Liver (tissue), 3 donors: ENCODE data around the gene SERPINF2.

Experiments used
- CTCF ChIP-seq: fragments of 150-350 bp; IDR thresholded peaks from 2 replicates; pipeline ENCODE4 v1.5.1; 2017; ENCODE audit warnings: improper control_type of control experiment, low read depth, low read length; ENCODE audit not compliant: missing input control
- EGR1 ChIP-seq, 2 donors: IDR thresholded peaks; 2 replicates each; pipeline ENCODE4 v1.6.1; 2016 to 2018; ENCODE audit warnings: antibody characterized with exemption in 2 of 2, low read depth in 2 of 2
- GABPA ChIP-seq, 2 donors: IDR thresholded peaks in 1 of 2; conservative IDR thresholded peaks in 1 of 2; 2 replicates each; pipeline ENCODE4 v1.6.1; 2016; ENCODE audit warnings: antibody characterized with exemption in 2 of 2, mild to moderate bottlenecking in 1 of 2, moderate library complexity in 1 of 2
- HNF4G ChIP-seq: IDR thresholded peaks from 2 replicates; pipeline ENCODE4 v1.6.1; 2016; ENCODE audit warnings: antibody characterized with exemption
- JUND ChIP-seq, 2 donors: IDR thresholded peaks; 2 replicates each; pipeline ENCODE4 v1.6.1; 2016; ENCODE audit warnings: antibody characterized with exemption in 2 of 2
- RAD21 ChIP-seq, 2 donors: IDR thresholded peaks; 2 replicates each; pipeline ENCODE4 v1.6.1; 2016; ENCODE audit warnings: antibody characterized with exemption in 2 of 2, mild to moderate bottlenecking in 2 of 2
- RXRA ChIP-seq, 2 donors: IDR thresholded peaks; 2 replicates each; pipeline ENCODE4 v1.6.1; 2017 to 2018; ENCODE audit warnings: antibody characterized with exemption in 2 of 2, mild to moderate bottlenecking in 1 of 2
- SP1 ChIP-seq: IDR thresholded peaks from 2 replicates; pipeline ENCODE4 v1.6.1; 2018; ENCODE audit warnings: antibody characterized with exemption, mild to moderate bottlenecking
- TAF1 ChIP-seq: conservative IDR thresholded peaks from 2 replicates; pipeline ENCODE4 v1.6.1; 2016; ENCODE audit warnings: antibody characterized with exemption, mild to moderate bottlenecking
- YY1 ChIP-seq: IDR thresholded peaks from 2 replicates; pipeline ENCODE4 v1.6.1; 2016; ENCODE audit warnings: antibody characterized with exemption, mild to moderate bottlenecking
- TF ChIP-seq, protein P1 (sequence below): IDR thresholded peaks from 2 replicates; pipeline ENCODE4 v1.6.1; 2016; ENCODE audit warnings: antibody characterized with exemption
- TF ChIP-seq, protein P2 (sequence below): IDR thresholded peaks from 2 replicates; pipeline ENCODE4 v1.6.1; 2016; ENCODE audit warnings: antibody characterized with exemption, mild to moderate bottlenecking
- TF ChIP-seq, protein P3 (sequence below): IDR thresholded peaks from 2 replicates; pipeline ENCODE4 v1.6.1; 2016; ENCODE audit warnings: antibody characterized with exemption
- TF ChIP-seq, protein P4 (sequence below): IDR thresholded peaks from 2 replicates; pipeline ENCODE4 v1.6.1; 2016; ENCODE audit warnings: antibody characterized with exemption
- donor health status: healthy.
- donor health status: healthy.

- TF ChIP-seq, protein P1, sequence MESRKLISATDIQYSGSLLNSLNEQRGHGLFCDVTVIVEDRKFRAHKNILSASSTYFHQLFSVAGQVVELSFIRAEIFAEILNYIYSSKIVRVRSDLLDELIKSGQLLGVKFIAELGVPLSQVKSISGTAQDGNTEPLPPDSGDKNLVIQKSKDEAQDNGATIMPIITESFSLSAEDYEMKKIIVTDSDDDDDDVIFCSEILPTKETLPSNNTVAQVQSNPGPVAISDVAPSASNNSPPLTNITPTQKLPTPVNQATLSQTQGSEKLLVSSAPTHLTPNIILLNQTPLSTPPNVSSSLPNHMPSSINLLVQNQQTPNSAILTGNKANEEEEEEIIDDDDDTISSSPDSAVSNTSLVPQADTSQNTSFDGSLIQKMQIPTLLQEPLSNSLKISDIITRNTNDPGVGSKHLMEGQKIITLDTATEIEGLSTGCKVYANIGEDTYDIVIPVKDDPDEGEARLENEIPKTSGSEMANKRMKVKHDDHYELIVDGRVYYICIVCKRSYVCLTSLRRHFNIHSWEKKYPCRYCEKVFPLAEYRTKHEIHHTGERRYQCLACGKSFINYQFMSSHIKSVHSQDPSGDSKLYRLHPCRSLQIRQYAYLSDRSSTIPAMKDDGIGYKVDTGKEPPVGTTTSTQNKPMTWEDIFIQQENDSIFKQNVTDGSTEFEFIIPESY: no peak
- no peak for TF ChIP-seq YY1
- TF ChIP-seq, protein P2, sequence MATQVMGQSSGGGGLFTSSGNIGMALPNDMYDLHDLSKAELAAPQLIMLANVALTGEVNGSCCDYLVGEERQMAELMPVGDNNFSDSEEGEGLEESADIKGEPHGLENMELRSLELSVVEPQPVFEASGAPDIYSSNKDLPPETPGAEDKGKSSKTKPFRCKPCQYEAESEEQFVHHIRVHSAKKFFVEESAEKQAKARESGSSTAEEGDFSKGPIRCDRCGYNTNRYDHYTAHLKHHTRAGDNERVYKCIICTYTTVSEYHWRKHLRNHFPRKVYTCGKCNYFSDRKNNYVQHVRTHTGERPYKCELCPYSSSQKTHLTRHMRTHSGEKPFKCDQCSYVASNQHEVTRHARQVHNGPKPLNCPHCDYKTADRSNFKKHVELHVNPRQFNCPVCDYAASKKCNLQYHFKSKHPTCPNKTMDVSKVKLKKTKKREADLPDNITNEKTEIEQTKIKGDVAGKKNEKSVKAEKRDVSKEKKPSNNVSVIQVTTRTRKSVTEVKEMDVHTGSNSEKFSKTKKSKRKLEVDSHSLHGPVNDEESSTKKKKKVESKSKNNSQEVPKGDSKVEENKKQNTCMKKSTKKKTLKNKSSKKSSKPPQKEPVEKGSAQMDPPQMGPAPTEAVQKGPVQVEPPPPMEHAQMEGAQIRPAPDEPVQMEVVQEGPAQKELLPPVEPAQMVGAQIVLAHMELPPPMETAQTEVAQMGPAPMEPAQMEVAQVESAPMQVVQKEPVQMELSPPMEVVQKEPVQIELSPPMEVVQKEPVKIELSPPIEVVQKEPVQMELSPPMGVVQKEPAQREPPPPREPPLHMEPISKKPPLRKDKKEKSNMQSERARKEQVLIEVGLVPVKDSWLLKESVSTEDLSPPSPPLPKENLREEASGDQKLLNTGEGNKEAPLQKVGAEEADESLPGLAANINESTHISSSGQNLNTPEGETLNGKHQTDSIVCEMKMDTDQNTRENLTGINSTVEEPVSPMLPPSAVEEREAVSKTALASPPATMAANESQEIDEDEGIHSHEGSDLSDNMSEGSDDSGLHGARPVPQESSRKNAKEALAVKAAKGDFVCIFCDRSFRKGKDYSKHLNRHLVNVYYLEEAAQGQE: peak; percentile 20
- TF ChIP-seq CTCF: no peak
- TF ChIP-seq HNF4G: no peak
- TF ChIP-seq, protein P3, sequence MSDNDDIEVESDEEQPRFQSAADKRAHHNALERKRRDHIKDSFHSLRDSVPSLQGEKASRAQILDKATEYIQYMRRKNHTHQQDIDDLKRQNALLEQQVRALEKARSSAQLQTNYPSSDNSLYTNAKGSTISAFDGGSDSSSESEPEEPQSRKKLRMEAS: peak; percentile 63
- peak; percentile 57 for TF ChIP-seq SP1
- no peak for TF ChIP-seq RXRA (IDR thresholded peaks at IDR 0.05)
- peak in 1 of 2 donors; percentile 19 for TF ChIP-seq GABPA (IDR thresholded peaks at IDR 0.05 in 1 of 2, conservative IDR thresholded peaks at IDR 0.05 in 1 of 2)
- TF ChIP-seq EGR1 (IDR thresholded peaks at IDR 0.05; ENCODE audit: low read depth in 2 of 2): peak; percentile 48 to 55
- TF ChIP-seq JUND (IDR thresholded peaks at IDR 0.05): peak in 1 of 2 donors; percentile 42
- TF ChIP-seq, protein P4, sequence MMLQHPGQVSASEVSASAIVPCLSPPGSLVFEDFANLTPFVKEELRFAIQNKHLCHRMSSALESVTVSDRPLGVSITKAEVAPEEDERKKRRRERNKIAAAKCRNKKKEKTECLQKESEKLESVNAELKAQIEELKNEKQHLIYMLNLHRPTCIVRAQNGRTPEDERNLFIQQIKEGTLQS: peak; percentile 9
- peak in 1 of 2 donors; percentile 11 for TF ChIP-seq RAD21 (IDR thresholded peaks at IDR 0.05)
- no peak for TF ChIP-seq TAF1
These were observed 28.2 kb upstream of the SERPINF2 start for GRCh38 chr17:1714427-1714979.
